ENCODE data around the gene RREB1.
"Not testable (repeated sequence)": the region's sequence is repeated elsewhere in the genome, so short reads cannot be mapped to it uniquely, and the experiment has no call there.

RREB1 gene

GRCh38 chr6:7258231-7258763, 150.5 kb downstream of the RREB1 start:
- no peak for TF ChIP-seq CTCF (IDR thresholded peaks at IDR 0.05; ENCODE audit: borderline replicate concordance, control extremely low read depth, extremely low read depth, insufficient read depth, missing control alignments)
- in situ Hi-C loops (cut with MboI; ENCODE audit: low sequenced_read_pairs, unreplicated experiment): no loop called here

GRCh38 chr6:7260291-7261031, 152.7 kb downstream of the RREB1 start:
- in situ Hi-C loops (cut with MboI; ENCODE audit: low sequenced_read_pairs, unreplicated experiment): no loop called here
- DNase-seq (ENCODE audit: low spot score): no peak
- no peak for TF ChIP-seq CTCF (IDR thresholded peaks at IDR 0.05; ENCODE audit: borderline replicate concordance, control extremely low read depth, extremely low read depth, insufficient read depth, missing control alignments)

More at GRCh38 chr6:7258231-7258763, 150.5 kb downstream of the RREB1 start:
- DNase-seq (ENCODE audit: low spot score): no peak

- peak; percentile 84 for DNase-seq (ENCODE audit: low spot score)
- TF ChIP-seq CTCF (IDR thresholded peaks at IDR 0.05; ENCODE audit: borderline replicate concordance, control extremely low read depth, extremely low read depth, insufficient read depth, missing control alignments): no peak
- in situ Hi-C loops (cut with MboI; ENCODE audit: low sequenced_read_pairs, unreplicated experiment): no loop called here
These were observed 153.5 kb downstream of the RREB1 start for GRCh38 chr6:7261032-7261841.

DNA sequence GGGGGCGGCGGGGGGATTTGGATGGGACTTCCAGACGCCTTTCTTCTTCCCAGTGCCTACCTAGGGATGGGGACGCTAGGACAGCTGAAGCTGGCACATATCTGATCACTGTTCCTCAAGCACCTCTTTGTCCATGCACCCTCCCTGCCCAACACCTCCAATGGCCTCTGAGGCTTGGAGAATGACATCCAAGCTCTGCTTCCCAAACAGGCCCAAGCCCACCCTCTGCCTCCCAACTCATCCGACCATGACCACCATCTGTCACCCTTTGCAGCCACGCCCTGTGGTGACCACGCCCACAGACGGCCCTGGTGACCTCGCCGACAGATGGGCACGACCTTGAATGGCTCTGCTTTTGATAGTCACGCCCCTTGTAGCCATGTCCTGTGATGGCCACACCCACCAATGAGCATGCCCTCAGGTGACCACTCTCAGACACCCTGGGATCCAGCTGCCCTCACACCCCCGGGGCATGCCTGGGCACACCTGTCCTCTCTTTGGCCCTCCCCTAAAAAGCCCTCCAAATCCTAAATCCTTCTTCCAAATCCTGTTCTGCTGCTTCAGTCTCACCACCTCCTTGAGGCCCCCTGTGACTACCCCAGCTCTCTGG, 154.2 kb downstream of the RREB1 start:
- in situ Hi-C loops (cut with MboI; ENCODE audit: low sequenced_read_pairs, unreplicated experiment): no loop called here
- TF ChIP-seq CTCF (IDR thresholded peaks at IDR 0.05; ENCODE audit: borderline replicate concordance, control extremely low read depth, extremely low read depth, insufficient read depth, missing control alignments): no peak
- DNase-seq (ENCODE audit: low spot score): no peak

- no peak for DNase-seq (ENCODE audit: low spot score)
- in situ Hi-C loops (cut with MboI; ENCODE audit: low sequenced_read_pairs, unreplicated experiment): no loop called here
- TF ChIP-seq CTCF (IDR thresholded peaks at IDR 0.05; ENCODE audit: borderline replicate concordance, control extremely low read depth, extremely low read depth, insufficient read depth, missing control alignments): no peak
These were observed 155.2 kb downstream of the RREB1 start for GRCh38 chr6:7262746-7263518.

GRCh38 chr6:7263519-7263805, 155.7 kb downstream of the RREB1 start:
- in situ Hi-C loops (cut with MboI; ENCODE audit: low sequenced_read_pairs, unreplicated experiment); DNase-seq (ENCODE audit: low spot score): not testable (repeated sequence)

All from GM13976 (cell line).